T-helper 1 cell treated with Interleukin-12 subunit alpha and Interleukin-12 subunit beta and Interleukin-4 antibody, amounts not matched to agents 30 μg/mL and 1 μg/mL, for 36 hours (primary cell): ENCODE data around the gene SPEM3.

Source experiments
- H3K27ac Mint-ChIP-seq: one replicate; pipeline ENCODE4 v1.8.0; 2021; ENCODE audit warnings: mild to moderate bottlenecking, mixed read lengths
- H3K27me3 Mint-ChIP-seq: one replicate; pipeline ENCODE4 v1.8.0; 2021; ENCODE audit warnings: low read depth, mixed read lengths
- H3K36me3 Mint-ChIP-seq: one replicate; pipeline ENCODE4 v1.8.0; 2021; ENCODE audit warnings: low read depth, mixed read lengths
- H3K4me1 Mint-ChIP-seq: one replicate; pipeline ENCODE4 v1.8.0; 2021; ENCODE audit warnings: low read depth, mixed read lengths
- H3K4me3 Mint-ChIP-seq: one replicate; pipeline ENCODE4 v1.8.0; 2021; ENCODE audit warnings: mild to moderate bottlenecking, moderate library complexity, mixed read lengths
- H3K9me3 Mint-ChIP-seq: one replicate; pipeline ENCODE4 v1.8.0; 2021; ENCODE audit warnings: mixed read lengths

SPEM3 gene

DNA sequence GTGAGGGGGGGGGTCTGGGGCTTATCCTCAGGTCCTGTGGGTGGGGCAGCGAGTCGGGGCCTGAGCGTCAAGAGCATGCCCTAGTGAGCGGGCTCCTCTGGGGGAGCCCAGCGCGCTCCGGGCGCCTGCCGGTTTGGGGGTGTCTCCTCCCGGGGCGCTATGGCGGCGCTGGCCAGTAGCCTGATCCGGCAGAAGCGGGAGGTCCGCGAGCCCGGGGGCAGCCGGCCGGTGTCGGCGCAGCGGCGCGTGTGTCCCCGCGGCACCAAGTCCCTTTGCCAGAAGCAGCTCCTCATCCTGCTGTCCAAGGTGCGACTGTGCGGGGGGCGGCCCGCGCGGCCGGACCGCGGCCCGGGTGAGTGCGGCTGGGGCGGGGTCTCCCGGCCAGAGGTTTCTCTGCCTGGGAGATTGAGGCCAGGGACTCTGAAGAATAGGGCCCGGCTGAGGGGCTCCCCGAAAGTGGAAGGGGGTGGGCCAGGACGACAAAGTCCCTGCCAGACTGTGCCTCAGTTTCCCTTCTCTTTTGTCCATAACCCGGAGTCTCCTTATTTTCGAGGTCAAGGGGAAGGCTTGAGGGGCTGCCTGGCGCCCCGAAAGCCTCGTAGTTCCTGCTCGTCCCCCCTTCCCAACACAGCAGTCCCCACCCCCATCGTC lies 10.9 kb downstream of the SPEM3 start, which contains the start of gene FGF11:
FGF11 (plus strand) TSS at position 51 of the 651 bp plus-strand sequence; CDS start at position 160, 109 bp downstream.
- Mint-ChIP-seq H3K9me3 (no peaks in the 10 kb centered on the region), H3K4me1 (peaks cover 43% of the 10 kb centered on the region), H3K4me3 (peak within 1 kb of the TSS; percentile 88), H3K36me3 (peaks cover 20% of the 10 kb centered on the region), H3K27me3 (peaks cover 19% of the 10 kb centered on the region), H3K27ac (peak within 1 kb of the TSS; percentile 83)

DNA sequence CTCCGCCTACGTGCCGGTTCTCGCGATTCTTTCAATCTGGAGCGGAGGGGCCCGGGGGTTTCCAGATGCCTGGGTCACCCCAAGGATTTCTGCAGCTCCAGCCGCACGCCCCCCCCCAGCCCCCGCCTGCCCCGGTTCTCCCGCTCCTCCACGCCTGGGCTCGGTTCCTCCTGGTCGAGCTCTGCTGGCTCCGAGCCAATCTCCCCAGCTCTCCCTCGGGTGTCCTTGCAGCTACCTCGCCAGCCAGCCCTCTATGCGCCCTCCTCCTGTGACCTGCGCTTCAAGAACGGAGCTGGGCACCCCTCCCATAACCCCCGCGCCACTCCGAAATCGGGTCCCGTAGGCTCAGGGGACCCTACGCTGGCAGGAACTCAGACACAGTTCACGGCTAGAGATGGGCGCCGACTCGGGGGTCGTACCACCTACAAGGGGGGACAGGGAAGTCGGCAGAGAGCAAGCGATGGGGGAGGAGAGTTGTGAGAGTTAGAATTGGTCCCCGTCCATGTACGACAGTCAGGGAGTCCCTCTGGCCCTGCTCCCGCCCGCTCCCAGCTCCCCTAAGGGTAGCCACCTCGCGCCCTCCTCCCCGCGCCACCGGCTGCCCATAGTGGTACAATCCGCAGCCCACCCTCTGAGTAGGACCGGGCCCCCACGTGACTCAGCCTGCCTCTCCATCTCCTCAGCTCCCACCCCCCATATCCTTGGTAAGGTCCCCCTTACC lies 11.6 kb downstream of the SPEM3 start:
- Mint-ChIP-seq H3K27ac (peak overlapping the region; percentile 73), H3K9me3 (no peaks in the 10 kb centered on the region), H3K4me1 (peaks cover 42% of the 10 kb centered on the region), H3K4me3 (peak overlapping the region; percentile 82), H3K27me3 (peaks cover 21% of the 10 kb centered on the region), H3K36me3 (peaks cover 20% of the 10 kb centered on the region)

DNA sequence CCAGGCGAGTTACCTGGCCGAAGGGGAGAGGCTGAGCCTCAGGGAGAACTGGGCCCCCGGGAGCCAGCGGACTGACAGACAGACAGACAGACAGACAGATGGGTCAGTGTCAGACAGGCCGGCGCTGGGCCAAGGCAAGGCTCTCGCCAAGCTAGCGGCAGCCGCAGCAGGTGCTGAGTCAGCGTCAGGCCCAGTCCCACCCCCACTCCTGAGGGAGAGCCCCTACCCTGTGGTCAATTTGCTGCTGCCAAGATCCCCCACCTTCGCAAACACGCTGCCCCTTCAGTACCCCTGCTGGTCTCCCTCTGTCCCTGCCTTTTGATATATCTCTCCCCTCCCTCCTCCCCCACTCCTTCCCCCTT lies 12.2 kb downstream of the SPEM3 start:
- H3K4me3 Mint-ChIP-seq, result peak overlapping the region; percentile 82
- no peak overlapping the region for H3K27ac Mint-ChIP-seq
- H3K36me3 Mint-ChIP-seq, result peaks cover 24% of the 10 kb centered on the region
- H3K9me3 Mint-ChIP-seq, result no peaks in the 10 kb centered on the region
- peaks cover 26% of the 10 kb centered on the region for H3K27me3 Mint-ChIP-seq
- peaks cover 45% of the 10 kb centered on the region for H3K4me1 Mint-ChIP-seq

DNA sequence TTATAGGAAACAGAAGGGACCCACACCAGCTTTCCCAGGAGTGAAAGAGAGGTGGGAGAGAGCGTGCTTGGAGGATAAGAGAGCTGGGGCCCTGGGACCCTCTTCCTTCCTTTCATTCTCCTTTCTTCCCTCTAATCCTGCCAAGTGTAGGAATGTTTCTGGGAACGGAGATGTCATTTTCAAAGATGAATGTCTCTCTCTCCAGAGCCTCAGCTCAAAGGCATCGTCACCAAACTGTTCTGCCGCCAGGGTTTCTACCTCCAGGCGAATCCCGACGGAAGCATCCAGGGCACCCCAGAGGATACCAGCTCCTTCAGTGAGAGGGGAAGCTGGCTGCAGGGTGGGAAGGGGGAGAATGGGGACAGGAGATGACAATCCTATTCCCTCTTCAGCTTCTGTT lies 12.6 kb downstream of the SPEM3 start:
- Mint-ChIP-seq H3K4me3 (no peak overlapping the region), H3K27me3 (peaks cover 29% of the 10 kb centered on the region), H3K27ac (no peak overlapping the region), H3K36me3 (peaks cover 26% of the 10 kb centered on the region), H3K4me1 (peaks cover 43% of the 10 kb centered on the region), H3K9me3 (no peaks in the 10 kb centered on the region)

DNA sequence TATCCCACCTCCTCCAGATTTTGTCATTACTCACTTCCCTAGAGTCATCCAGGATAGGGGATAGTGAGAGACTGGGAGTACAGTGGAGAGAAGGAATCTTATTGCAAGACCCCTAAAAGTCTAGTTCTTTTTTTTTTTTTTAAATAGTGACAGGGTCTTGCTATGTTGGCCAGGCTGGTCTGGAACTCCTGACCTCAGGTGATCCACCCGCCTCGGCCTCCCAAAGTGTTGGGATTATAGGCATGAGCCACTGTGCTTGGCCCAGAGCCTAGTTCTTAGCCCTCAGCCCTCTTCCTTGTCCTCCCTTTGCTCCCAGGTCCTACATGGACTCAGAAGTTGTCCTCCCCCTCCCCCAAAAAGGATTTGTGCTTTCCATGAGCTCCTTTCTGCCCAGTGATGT lies 13.5 kb downstream of the SPEM3 start:
- peaks cover 32% of the 10 kb centered on the region for H3K27me3 Mint-ChIP-seq
- H3K36me3 Mint-ChIP-seq, result peaks cover 28% of the 10 kb centered on the region
- H3K9me3 Mint-ChIP-seq, result no peaks in the 10 kb centered on the region
- peaks cover 44% of the 10 kb centered on the region for H3K4me1 Mint-ChIP-seq
- H3K4me3 Mint-ChIP-seq, result peak overlapping the region; percentile 57
- no peak overlapping the region for H3K27ac Mint-ChIP-seq

DNA sequence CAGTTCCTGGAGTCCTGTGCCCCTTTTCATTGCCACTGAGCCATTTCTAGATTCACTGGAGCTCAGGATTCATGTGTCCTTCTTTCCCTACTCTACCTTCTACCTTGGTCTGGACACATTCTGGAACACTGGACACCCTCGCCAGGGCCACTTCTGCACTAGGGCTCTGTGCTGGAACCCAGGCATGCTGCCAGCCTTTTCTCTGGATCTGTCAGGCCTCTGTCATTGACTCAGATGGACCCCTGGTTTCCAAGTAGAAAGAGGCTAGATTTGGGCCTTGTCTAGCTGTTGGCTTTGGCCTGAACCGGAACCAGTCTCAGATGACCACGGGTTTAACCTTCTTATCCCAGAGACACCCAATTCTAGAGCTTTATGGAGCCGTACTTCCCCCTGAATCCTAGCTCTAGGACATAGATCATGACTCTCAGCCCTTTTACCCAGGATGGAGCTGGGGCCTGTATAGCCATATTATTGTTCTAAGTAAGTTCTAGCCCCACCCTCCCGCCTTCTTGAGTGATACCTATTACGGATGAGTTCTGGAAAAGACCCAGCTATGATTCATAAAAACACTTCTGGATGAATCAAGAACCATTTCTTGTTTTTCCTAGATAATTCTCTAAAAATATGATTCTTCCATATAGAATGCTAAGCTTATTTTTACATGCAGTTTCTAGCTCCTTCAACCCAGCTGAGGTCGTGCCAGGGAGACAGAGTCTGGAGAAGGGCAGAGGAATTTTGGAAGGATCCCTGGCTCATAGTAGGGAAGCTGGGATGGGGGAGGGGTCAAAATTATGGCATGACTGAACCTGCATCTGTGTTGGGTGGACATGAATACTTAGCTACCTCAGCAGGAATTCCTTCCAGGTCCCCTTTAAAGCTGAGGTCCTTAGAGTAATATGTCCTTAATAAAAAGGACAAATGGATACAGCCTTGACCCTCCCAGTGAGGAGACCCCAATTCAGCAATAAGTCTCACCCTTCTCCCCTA lies 15.1 kb downstream of the SPEM3 start:
- Mint-ChIP-seq H3K4me1 (peaks cover 38% of the 10 kb centered on the region), H3K27ac (no peak overlapping the region)

DNA sequence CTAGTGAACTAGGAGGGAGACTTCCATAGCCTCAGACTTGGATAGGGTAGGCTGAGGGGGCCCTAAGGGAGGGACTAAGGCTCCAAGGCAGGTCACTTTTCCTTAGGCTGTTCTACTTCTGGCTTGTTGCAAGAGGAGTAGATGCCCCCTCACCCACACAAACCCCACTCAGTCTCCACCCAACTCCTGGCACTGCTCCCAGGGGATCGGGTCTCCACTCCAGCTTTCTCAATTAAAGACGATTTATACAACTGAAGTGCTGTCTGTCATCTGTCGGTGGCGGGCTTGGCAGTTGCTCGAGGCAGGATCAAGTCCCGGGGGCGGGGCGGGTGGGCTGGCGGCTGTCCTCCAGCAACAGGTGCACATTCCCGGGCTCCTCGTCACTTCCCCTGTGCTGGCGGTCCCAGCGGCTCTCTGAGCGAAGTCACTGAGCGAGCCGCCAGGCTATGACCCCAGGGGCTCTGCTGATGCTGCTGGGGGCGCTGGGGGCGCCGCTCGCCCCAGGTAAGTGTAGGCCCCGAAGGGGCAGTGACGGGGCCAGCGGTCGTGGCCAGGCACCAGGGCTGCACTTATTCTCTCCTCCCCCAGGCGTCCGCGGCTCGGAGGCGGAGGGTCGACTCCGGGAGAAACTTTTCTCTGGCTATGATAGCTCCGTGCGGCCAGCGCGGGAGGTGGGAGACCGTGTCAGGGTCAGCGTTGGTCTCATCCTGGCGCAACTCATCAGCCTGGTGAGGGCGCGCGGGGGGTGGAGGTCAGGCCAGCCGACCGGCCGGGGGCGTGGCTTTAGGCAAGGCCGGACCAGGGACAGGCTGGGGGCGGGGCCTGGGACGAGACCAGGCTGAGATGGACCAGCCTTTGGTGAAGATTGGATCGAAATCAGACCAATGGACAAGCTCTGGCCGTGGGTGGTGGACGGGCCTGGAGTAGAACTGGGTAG lies 16.3 kb downstream of the SPEM3 start, which contains the start of gene CHRNB1:
CHRNB1 (plus strand) TSS at position 380 of the 937 bp plus-strand sequence; CDS start at position 447, 67 bp downstream.
- Mint-ChIP-seq H3K9me3 (no peaks in the 10 kb centered on the region), H3K27me3 (peaks cover 33% of the 10 kb centered on the region), H3K36me3 (peaks cover 28% of the 10 kb centered on the region), H3K4me1 (peaks cover 33% of the 10 kb centered on the region), H3K27ac (peak within 1 kb of the TSS; percentile 14), H3K4me3 (peak within 1 kb of the TSS; percentile 80)

More for the DNA sequence above, 15.1 kb downstream of the SPEM3 start:
- peaks cover 28% of the 10 kb centered on the region for H3K36me3 Mint-ChIP-seq
- H3K4me3 Mint-ChIP-seq, result no peak overlapping the region
- peaks cover 37% of the 10 kb centered on the region for H3K27me3 Mint-ChIP-seq
- no peaks in the 10 kb centered on the region for H3K9me3 Mint-ChIP-seq

DNA sequence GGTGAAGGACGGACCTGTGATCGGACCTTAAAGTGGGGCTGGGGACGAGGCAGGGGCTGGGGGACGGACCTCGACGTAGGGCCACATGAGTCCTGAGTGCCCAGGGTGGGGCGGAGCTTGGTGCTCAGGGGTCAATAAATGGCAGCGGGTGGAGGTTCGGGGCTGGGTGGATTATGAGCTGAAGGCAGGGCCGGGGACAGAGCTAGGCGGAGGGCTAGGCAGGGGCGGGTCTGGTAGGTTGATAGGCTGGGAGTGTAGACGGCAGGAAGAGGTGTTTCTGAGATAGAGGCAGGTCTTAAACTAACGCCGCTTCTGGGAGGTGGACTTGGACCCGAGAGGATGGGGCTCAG lies 16.9 kb downstream of the SPEM3 start:
- Mint-ChIP-seq H3K36me3 (peaks cover 30% of the 10 kb centered on the region), H3K4me1 (peaks cover 28% of the 10 kb centered on the region), H3K27me3 (peaks cover 33% of the 10 kb centered on the region), H3K27ac (peak overlapping the region; percentile 14), H3K4me3 (peak overlapping the region; percentile 80), H3K9me3 (no peaks in the 10 kb centered on the region)

DNA sequence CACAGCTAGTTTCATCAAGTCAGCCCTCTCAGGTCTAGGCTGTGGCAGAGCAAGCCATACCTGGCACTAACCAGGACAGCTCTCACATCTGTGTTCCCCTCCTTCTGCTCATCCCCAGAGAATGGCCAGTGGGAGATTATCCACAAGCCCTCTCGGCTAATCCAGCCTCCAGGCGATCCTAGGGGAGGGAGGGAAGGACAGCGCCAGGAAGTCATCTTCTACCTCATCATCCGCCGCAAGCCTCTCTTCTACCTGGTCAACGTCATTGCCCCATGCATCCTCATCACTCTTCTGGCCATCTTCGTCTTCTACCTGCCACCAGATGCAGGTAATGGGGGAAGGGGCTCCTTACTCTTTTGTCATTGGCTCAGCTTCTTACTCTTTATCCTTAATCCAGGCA lies 19.8 kb downstream of the SPEM3 start:
- no peak overlapping the region for H3K27ac Mint-ChIP-seq

DNA sequence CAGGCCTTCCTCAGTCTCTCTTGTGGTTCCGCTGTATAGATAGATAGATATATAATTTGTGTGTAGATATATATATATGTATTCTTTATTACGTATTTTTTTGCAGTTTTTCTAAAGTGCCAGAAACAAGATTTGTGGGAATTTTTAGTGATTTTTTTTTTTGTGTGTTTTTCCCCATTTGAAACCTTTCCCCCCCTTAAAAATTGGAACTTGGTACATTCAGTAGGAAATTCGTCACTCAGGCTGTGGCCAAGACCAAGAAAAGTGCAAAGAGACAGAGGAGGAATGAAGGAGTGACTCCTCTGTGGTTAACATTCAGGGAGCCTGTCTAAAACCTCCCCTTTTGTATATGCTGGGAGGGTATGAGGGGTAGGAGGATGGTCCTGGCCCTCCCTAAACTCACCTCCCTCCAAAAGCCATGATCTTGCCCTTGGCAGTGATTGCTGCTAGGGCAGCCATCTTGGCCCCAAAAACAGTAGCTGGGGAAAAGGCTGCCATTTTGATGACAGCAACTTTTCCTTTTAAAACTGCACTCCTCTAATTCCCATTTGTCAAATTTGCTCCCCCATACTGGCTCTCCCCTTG lies 31.4 kb downstream of the SPEM3 start:
- Mint-ChIP-seq H3K27me3 (no peaks in the 10 kb centered on the region), H3K9me3 (no peaks in the 10 kb centered on the region), H3K27ac (no peak overlapping the region), H3K36me3 (peaks cover 23% of the 10 kb centered on the region), H3K4me3 (no peak overlapping the region), H3K4me1 (peaks cover 11% of the 10 kb centered on the region)

More for the DNA sequence above, 19.8 kb downstream of the SPEM3 start:
- Mint-ChIP-seq H3K4me1 (peaks cover 25% of the 10 kb centered on the region), H3K9me3 (no peaks in the 10 kb centered on the region), H3K4me3 (no peak overlapping the region), H3K36me3 (peaks cover 29% of the 10 kb centered on the region), H3K27me3 (peaks cover 29% of the 10 kb centered on the region)

DNA sequence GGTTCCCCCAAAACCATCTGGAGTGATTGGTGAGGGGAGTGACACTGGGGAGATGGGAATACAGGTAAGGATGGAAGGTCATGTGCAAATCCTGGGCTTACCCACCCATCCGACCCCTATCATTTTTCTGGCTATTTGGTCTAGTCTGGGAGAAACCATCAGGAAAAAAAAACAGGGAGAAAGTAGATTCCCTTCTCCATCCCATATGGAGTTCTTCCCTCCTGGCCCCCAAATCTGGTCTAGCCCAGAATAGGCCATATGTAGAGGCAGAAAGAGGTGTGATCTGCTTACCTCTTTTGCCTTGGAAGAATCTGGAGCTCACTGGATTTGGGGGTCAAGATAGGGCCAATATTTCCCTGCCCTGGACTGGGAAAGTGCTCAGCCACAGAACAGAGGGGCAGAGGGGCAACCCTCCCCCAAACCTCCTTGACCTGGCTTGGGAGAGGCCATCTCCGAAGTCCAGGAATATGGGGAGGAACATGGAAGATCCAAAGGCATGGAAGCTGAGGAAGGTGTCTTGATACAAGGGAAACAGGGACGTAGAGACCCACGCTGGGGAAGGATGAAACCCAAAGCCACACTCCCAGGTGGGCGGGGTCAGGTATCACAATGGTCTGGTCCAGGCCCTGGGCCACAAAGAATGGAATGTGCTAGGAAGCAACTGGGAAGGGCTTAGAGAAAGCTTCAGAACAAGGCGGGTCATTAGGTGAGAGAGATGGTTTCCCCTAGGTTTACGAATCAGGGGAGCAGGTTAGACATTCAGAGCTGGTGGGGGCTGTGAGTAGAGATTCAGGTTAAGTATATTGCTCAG lies 32.4 kb downstream of the SPEM3 start:
- Mint-ChIP-seq H3K9me3 (no peaks in the 10 kb centered on the region), H3K27ac (no peak overlapping the region), H3K4me1 (peaks cover 8% of the 10 kb centered on the region), H3K27me3 (no peaks in the 10 kb centered on the region), H3K36me3 (peaks cover 21% of the 10 kb centered on the region), H3K4me3 (no peak overlapping the region)

DNA sequence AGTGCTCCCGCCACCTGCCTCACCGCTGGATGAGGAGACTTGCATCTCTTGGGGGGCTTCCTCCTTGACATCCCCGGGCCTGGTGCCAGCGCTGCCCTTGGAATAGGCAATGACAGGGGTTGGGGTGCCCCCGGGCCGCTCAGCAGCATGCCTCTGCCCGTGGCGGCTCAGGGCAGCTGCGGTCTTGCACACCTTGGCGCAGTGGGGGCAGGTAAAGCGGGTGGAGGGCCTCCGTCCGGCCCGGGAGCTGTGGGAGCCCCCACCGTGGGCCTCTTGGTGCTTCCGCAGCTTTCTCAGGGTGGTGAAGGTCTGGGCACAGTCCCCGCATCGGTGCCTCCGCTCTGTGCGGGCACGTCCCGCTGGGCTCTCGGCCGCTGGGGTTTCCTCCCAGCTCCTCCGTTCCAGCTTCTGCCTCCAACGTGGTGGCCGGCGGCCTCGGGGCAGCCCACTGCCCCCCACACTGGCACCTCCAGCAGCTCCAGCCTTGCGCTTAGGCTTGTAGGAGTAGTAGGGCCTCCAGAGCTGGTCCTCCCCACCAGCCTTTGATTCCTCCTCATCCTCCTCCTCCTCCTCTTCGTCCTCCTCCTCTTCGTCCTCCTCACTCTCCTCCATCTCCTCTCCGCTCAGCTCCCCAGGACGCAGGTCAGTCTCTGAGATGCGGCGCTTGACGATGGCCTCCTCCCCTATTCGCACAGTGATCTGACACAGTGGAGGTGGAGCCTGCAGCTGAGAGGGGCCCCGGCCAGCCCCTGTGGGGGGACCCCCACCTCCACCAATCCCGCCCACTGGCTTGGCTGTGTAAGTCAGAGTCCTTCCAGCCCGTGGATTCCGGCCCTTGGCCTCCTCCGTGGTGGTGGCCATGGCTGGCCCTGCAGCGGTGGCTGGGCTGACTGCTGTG lies 34.1 kb downstream of the SPEM3 start:
- Mint-ChIP-seq H3K27ac (no peak overlapping the region), H3K4me1 (peaks cover 3% of the 10 kb centered on the region), H3K27me3 (no peaks in the 10 kb centered on the region), H3K9me3 (no peaks in the 10 kb centered on the region), H3K36me3 (peaks cover 27% of the 10 kb centered on the region), H3K4me3 (no peak overlapping the region)
